ENCODE data around the gene LY9.
A peak's percentile ranks its signal among the peaks of the same experiment; 100 is the strongest.
"Not testable (repeated sequence)": the region's sequence is repeated elsewhere in the genome, so short reads cannot be mapped to it uniquely, and the experiment has no call there.

LY9 gene

DNA sequence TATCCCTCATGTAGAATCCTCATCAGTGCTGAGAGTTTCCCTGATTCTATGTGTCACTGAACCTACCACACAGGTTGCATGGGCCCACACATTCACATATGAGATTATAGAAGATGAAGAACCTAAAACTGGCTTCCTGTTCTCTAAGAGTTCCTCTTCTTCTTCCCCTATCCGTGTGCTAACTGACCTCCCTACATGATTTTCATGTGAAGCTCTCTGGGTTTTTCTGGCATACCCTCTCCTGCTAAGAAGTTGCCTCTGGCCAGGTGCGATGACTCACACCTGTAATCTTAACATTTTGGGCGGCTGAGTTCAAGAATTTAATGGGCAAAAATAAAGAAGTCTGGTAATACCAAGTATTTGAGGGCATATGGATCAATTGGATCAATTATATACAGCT lies 72.2 kb downstream of the LY9 start:
- DNase-seq, result peak; percentile 50 to 62

DNA sequence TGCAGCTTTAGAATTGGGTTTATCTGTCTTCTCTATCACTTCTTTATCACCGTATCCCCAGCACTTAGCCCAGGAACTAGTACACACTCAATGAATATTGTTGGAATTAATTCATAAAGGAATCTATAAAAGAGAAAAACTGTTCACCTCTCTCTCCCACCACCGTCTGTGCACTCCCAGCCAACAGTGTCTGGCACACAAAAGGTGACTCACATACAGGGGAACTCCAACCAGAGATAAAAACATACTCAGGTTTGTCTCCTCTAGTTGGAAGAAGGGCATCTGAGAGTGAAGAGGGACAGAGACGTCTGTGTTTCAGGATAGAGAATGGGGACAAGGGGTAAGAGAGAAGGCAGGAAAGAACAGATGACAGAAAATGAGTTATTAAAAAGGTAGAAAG lies 79.0 kb downstream of the LY9 start:
- no peak for DNase-seq

DNA sequence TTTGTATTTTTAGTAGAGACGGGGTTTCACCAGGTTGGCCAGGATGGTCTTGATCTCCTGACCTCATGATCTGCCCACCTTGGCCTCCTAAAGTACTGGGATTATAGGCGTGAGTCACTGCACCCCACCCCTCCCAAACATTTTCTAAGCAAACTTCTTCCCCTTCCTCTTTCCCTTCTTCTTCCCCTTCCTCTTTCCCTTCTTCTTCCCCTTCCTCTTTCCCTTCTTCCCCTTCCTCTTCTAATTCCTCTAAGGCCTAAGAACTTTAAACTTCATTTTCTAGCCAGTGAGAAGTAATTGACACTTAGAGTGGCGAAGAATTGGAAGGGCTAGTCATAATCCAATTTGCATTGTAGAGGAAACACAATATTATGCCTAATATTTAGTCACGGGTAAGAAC lies 79.6 kb downstream of the LY9 start:
- not testable (repeated sequence) for DNase-seq

DNA sequence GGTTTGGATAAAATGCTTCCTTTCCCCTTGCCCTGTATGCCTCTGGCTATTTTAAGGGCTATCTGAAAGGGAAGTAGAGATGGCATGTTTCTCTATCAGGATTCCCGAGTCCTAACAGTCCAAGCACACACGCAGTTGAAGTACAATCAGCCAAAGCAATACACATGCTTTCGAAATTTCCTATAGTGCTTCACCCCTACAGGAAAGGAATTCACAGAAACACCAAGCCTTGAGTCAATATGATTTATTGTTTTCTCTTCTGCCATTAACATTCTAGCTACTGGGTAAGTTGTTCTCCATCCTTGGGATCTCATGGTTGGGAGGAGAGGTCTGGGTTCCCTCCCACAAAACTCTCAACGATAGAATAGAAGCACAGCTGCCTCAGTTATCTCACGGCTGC lies 80.3 kb downstream of the LY9 start:
- no peak for DNase-seq

DNA sequence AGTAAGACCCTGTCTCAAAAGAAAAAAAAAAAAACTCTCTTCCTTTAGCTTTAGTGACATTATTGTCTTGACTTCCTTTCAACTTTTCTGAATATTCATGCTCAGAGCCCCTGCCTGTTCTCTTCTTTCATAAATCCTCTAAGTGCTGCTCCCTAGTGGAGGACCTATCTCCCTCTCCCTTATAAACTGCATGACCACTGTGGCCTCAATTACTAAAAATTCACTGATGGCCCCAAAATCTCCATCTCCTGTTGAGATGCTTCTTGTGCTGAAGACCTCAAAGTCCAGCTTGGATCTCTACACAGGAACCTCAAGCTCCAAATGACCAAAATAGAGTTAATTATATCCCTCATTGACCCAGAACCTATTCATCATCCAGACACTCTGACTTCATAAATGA lies 81.2 kb downstream of the LY9 start:
- DNase-seq, result peak; percentile 59 to 83
